HepG2 (cell line): ENCODE measurements around the gene CTRL. TPM values are rescaled to one million over a fixed set of nuclear protein-coding genes. Genes with fewer than 3 reads are reported as not detected.

Source experiments
- AHR ChIP-seq: IDR thresholded peaks from 2 replicates; pipeline ENCODE4 v1.6.1; 2018; ENCODE audit warnings: missing genetic modification reagents, missing compliant biosample characterization
- ARID3A ChIP-seq: IDR thresholded peaks from 2 replicates; pipeline ENCODE4 v1.6.1; 2012; ENCODE audit warnings: low read depth, low read length, improper control_type of control experiment
- ASH2L ChIP-seq: fragments of 300-600, 200-600 bp; sonication (generic); IDR thresholded peaks from 2 replicates; pipeline ENCODE4 v1.7.0; 2017; ENCODE audit warnings: low read depth, mild to moderate bottlenecking, moderate library complexity, mixed read lengths, low read length; ENCODE audit not compliant: insufficient read length
- BHLHE40 ChIP-seq: IDR thresholded peaks from 2 replicates; pipeline ENCODE4 v1.6.1; 2011; ENCODE audit warnings: low read length, improper control_type of control experiment
- GFI1 ChIP-seq: sonication (generic); formaldehyde crosslinking; IDR thresholded peaks from 2 replicates; pipeline ENCODE4 v1.5.0; 2020; ENCODE audit warnings: missing genetic modification reagents, mild to moderate bottlenecking, borderline replicate concordance
- MLLT10 ChIP-seq: sonication (generic); formaldehyde crosslinking; IDR thresholded peaks from 2 replicates; pipeline ENCODE4 v1.4.0; 2020; ENCODE audit warnings: missing genetic modification reagents
- MTA1 ChIP-seq: sonication (generic); formaldehyde crosslinking; IDR thresholded peaks from 2 replicates; pipeline ENCODE4 v1.4.0; 2020; ENCODE audit warnings: missing genetic modification reagents, mild to moderate bottlenecking, borderline replicate concordance
- RBFOX2 ChIP-seq: fragments of 200-400 bp; formaldehyde crosslinking; IDR thresholded peaks from 2 replicates; pipeline ENCODE4 v1.6.1; 2017; ENCODE audit warnings: low read depth, mild to moderate bottlenecking, low read length
- SMAD3 ChIP-seq: sonication (generic); formaldehyde crosslinking; IDR thresholded peaks from 2 replicates; pipeline ENCODE4 v1.4.0; 2020; ENCODE audit warnings: missing genetic modification reagents
- TBP ChIP-seq: sonication (generic); formaldehyde crosslinking; IDR thresholded peaks from 2 replicates; pipeline ENCODE4 v1.5.0; 2020; ENCODE audit warnings: missing genetic modification reagents
- YEATS2 ChIP-seq: sonication (generic); formaldehyde crosslinking; IDR thresholded peaks from 2 replicates; pipeline ENCODE4 v1.4.0; 2020; ENCODE audit warnings: missing genetic modification reagents, borderline replicate concordance
- ZBTB4 ChIP-seq: sonication (generic); formaldehyde crosslinking; IDR thresholded peaks from 2 replicates; pipeline ENCODE4 v1.4.0; 2020; ENCODE audit warnings: missing genetic modification reagents, mild to moderate bottlenecking, borderline replicate concordance
- ZBTB44 ChIP-seq: sonication (generic); formaldehyde crosslinking; IDR thresholded peaks from 2 replicates; pipeline ENCODE4 v1.4.0; 2020; ENCODE audit warnings: missing genetic modification reagents
- ZNF18 ChIP-seq: sonication (generic); formaldehyde crosslinking; IDR thresholded peaks from 2 replicates; pipeline ENCODE4 v1.8.0; 2022; ENCODE audit warnings: mild to moderate bottlenecking, missing genetic modification reagents; ENCODE audit not compliant: insufficient replicate concordance
- ZNF512B ChIP-seq: sonication (generic); formaldehyde crosslinking; IDR thresholded peaks from 2 replicates; pipeline ENCODE4 v1.5.1; 2020; ENCODE audit warnings: missing genetic modification reagents, mild to moderate bottlenecking, borderline replicate concordance
- ZNF543 ChIP-seq: sonication (generic); formaldehyde crosslinking; IDR thresholded peaks from 2 replicates; pipeline ENCODE4 v1.4.0; 2020; ENCODE audit warnings: mild to moderate bottlenecking, missing genetic modification reagents
- ZNF546 ChIP-seq: sonication (generic); formaldehyde crosslinking; conservative IDR thresholded peaks from 2 replicates; pipeline ENCODE4 v1.8.1; 2023; ENCODE audit warnings: mild to moderate bottlenecking, missing genetic modification reagents
- ZNF879 ChIP-seq: sonication (generic); formaldehyde crosslinking; IDR thresholded peaks from 2 replicates; pipeline ENCODE4 v1.8.1; 2023; ENCODE audit warnings: missing genetic modification reagents
- polyA plus RNA-seq, 8 experiments: library from polyadenylated mRNA; depleted of rRNA in 3 of 8; stranded (reverse) in 7 of 8; unstranded in 1 of 8; fragments of >200 nt; fragmentation: Illumina TruSeq in 4 of 8; extraction: Trizol in 4 of 8; gene quantifications; 2 replicates each; pipeline versions ENCODE4 v1.2.1 to v1.2.3, GENCODE V29; 2011 to 2016; ENCODE audit warnings: low read depth in 4 of 8, missing spikeins in 1 of 8, mixed read lengths in 1 of 8; ENCODE audit not compliant: insufficient read depth in 1 of 8
- total RNA-seq, 5 experiments: library from RNA; depleted of rRNA; stranded (reverse); fragments of >200 nt; fragmentation: Illumina TruSeq; extraction: Trizol; gene quantifications; 2 replicates each; pipeline ENCODE4 v1.2.3, GENCODE V29; 2016; ENCODE audit warnings: low read depth in 1 of 5

The CTRL gene
- total and polyA plus RNA-seq, 2 of the 13 experiments (the other 11 are each of a cell fraction or from before 2014, with no cell fraction given), result 1.9 to 2.7 TPM

GRCh38 chr16:67943256-67943618 is 11.6 kb upstream of the CTRL start (continued):
- TF ChIP-seq ZBTB44 (CRISPR knock-in tag) (no peak), GFI1 (CRISPR knock-in tag) (peak; percentile 92), MTA1 (peak; percentile 99), ARID3A (no peak), YEATS2 (no peak), BHLHE40 (peak; percentile 41; the same call in 1 of the 2 replicates), ASH2L (peak; percentile 76), ZNF546 (CRISPR knock-in tag) (no peak), RBFOX2 (no peak), ZNF512B (CRISPR knock-in tag) (no peak), ZNF543 (CRISPR knock-in tag) (peak; percentile 82; the same call in 1 of the 2 replicates), ZNF879 (CRISPR knock-in tag) (no peak), AHR (CRISPR knock-in tag) (no peak), SMAD3 (CRISPR knock-in tag) (no peak), TBP (CRISPR knock-in tag) (no peak), MLLT10 (CRISPR knock-in tag) (no peak), ZNF18 (CRISPR knock-in tag) (peak; percentile 95), ZBTB4 (CRISPR knock-in tag) (no peak)
